Mammary epithelial cell (primary cell): ENCODE measurements around the gene WDR87.

Experiments
- CTCF ChIP-seq, 2 donors: IDR thresholded peaks in 1 of 2; conservative IDR thresholded peaks in 1 of 2; 2 replicates each; pipeline ENCODE4 v1.5.1; 2011 to 2012; ENCODE audit warnings: inconsistent platforms in 2 of 2, low read length in 2 of 2, mild to moderate bottlenecking in 2 of 2, control low read depth in 1 of 2, low read depth in 1 of 2; ENCODE audit not compliant: insufficient read depth in 1 of 2; ENCODE audit errors: extremely low read depth in 1 of 2
- EZH2 ChIP-seq: IDR thresholded peaks from 2 replicates; pipeline ENCODE4 v1.6.1; 2012; ENCODE audit warnings: low read length, inconsistent platforms, borderline replicate concordance

DNA sequence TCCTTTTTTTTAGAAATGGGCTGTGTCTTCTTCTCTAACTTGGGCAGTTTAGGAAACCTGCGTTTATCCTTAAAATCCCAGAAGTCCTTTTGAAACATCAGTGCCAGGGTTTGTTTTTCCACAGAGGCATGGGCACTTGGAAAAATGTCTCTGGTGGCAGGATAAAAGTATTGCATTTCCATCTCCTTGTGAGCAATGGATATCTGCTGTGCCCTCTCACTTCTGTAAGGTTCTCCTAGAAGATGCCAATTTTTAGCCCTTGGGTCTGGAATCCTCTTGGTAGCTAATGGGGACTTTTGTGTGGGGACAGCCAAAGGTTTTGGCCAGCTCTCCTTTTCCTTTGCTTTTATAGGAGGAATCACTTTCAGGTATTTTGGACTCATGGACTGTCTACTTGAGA is 21.0 kb downstream of the WDR87 start:
- TF ChIP-seq CTCF (conservative IDR thresholded peaks at IDR 0.05 in 1 of 2, IDR thresholded peaks at IDR 0.05 in 1 of 2; ENCODE audit: extremely low read depth in 1 of 2, insufficient read depth in 1 of 2, low read depth in 1 of 2, low read length in 2 of 2) (no peak), EZH2 (no peak)
